Common myeloid progenitor, CD34-positive (primary cell): ENCODE results near the gene HIVEP1.

ENCODE experiments used
- CTCF ChIA-PET: fragments of 350-600 bp; sonication (Branson Sonifier 250); formaldehyde crosslinking; loops from one replicate; lab custom pipeline; 2021; ENCODE audit warnings: antibody characterized with exemption; lab: Charles Lee
- POLR2A ChIA-PET: fragments of 350-600 bp; sonication (Branson Sonifier 250); formaldehyde crosslinking; loops from one replicate; lab custom pipeline; 2021; ENCODE audit warnings: antibody characterized with exemption; lab: Charles Lee
- DNase-seq, 3 donors: peaks; one replicate each; pipeline versions ENCODE4 v3.0.0 to v3.0.0-alpha.2; 2013
- H3K27ac ChIP-seq, 2 experiments: 1 replicate in 1 of 2; 2 replicates in 1 of 2; pipeline ENCODE4 v1.7.0; 2013; ENCODE audit warnings: inconsistent platforms in 2 of 2, low read length in 2 of 2, mild to moderate bottlenecking in 2 of 2, low read depth in 1 of 2, moderate library complexity in 1 of 2; ENCODE audit not compliant: severe bottlenecking in 2 of 2, insufficient read depth in 1 of 2, poor library complexity in 1 of 2
- H3K27me3 ChIP-seq, 5 experiments: replicated peaks in 2 of 5; 1 replicate in 3 of 5; 2 replicates in 2 of 5; pipeline versions ENCODE4 v1.6.1 to v1.7.0; 2013; ENCODE audit warnings: low read length in 4 of 5, mild to moderate bottlenecking in 2 of 5, moderate library complexity in 2 of 5, inconsistent platforms in 1 of 5; ENCODE audit not compliant: insufficient read depth in 5 of 5, control insufficient read depth in 4 of 5
- H3K36me3 ChIP-seq, 4 experiments: 1 replicate in 2 of 4; 2 replicates in 2 of 4; pipeline versions ENCODE4 v1.6.1 to v1.7.0; 2013; ENCODE audit warnings: low read length in 3 of 4, control low read depth in 1 of 4, mild to moderate bottlenecking in 1 of 4; ENCODE audit not compliant: control insufficient read depth in 4 of 4, insufficient read depth in 4 of 4
- H3K4me1 ChIP-seq, 4 experiments: 1 replicate in 3 of 4; 2 replicates in 1 of 4; pipeline versions ENCODE4 v1.6.1 to v1.7.1; 2013; ENCODE audit warnings: low read length in 3 of 4, mild to moderate bottlenecking in 3 of 4, control low read depth in 1 of 4, inconsistent platforms in 1 of 4, moderate library complexity in 1 of 4; ENCODE audit not compliant: control insufficient read depth in 4 of 4, insufficient read depth in 4 of 4; ENCODE audit errors: control extremely low read depth in 1 of 4
- H3K4me3 ChIP-seq, 7 experiments: 1 replicate in 4 of 7; 2 replicates in 3 of 7; pipeline versions ENCODE4 v1.5.1 to v1.7.0; 2013; ENCODE audit warnings: mild to moderate bottlenecking in 7 of 7, low read length in 6 of 7, moderate library complexity in 6 of 7, inconsistent platforms in 2 of 7, low read depth in 2 of 7, control low read depth in 1 of 7; ENCODE audit not compliant: insufficient read depth in 4 of 7, control insufficient read depth in 1 of 7; ENCODE audit errors: extremely low read depth in 1 of 7
- H3K9me3 ChIP-seq, 5 experiments: 1 replicate in 4 of 5; 2 replicates in 1 of 5; pipeline versions ENCODE4 v1.6.1 to v1.7.1; 2013; ENCODE audit warnings: low read length in 4 of 5, mild to moderate bottlenecking in 2 of 5, inconsistent platforms in 1 of 5, low read depth in 1 of 5, moderate library complexity in 1 of 5; ENCODE audit not compliant: control insufficient read depth in 4 of 5, insufficient read depth in 2 of 5; ENCODE audit errors: control extremely low read depth in 1 of 5
- WGBS: methylation state at CpG from one replicate; pipeline ENCODE4 v1.1.5; 2013; ENCODE audit not compliant: insufficient coverage; 5-methylcytosine and 5-hydroxymethylcytosine counted together

HIVEP1 gene

GRCh38 chr6:12132351-12133222, 120.5 kb downstream of the HIVEP1 start:
- Histone ChIP-seq H3K36me3 (peaks cover 0 to 6% (median 2%) of the 10 kb centered on the region in 4 experiments), H3K27ac (no peak overlapping the region), H3K4me1 (peaks cover 0 to 16% (median 10%) of the 10 kb centered on the region in 4 experiments), H3K4me3 (no peak overlapping the region), H3K9me3 (no peaks in the 10 kb centered on the region), H3K27me3 (no peaks in the 10 kb centered on the region)
- 80% methylated on average over 1 of the region's 4 CpGs for WGBS
- ChIA-PET POLR2A (no interaction called here), CTCF (interaction anchor here (0.9 to 2.0 kb wide), 3 partner anchors 7 to 21 kb away, joined by 3 to 6 read pairs (median 3); no protein-coding TSS in a partner anchor)
- peak in 2 of 3 donors; percentile 29 to 32 for DNase-seq

- peaks cover 0 to 5% (median under 1%) of the 10 kb centered on the region in 5 experiments for H3K9me3 ChIP-seq
- ChIA-PET POLR2A (interaction anchor here (0.6 kb wide), 1 partner anchor 1002 kb away, joined by 3 read pairs; no protein-coding TSS in a partner anchor), CTCF (interaction anchor here (2.0 kb wide), 1 partner anchor 9 kb away, joined by 6 read pairs; no protein-coding TSS in a partner anchor)
- H3K4me1 ChIP-seq, result peaks cover 0 to 20% (median 11%) of the 10 kb centered on the region in 4 experiments
- no peaks in the 10 kb centered on the region for H3K27me3 ChIP-seq
- DNase-seq, result no peak
- H3K27ac ChIP-seq, result no peak overlapping the region
- WGBS, result no CpG with 5 or more reads among the region's 1 CpG
- peaks cover 4 to 13% (median 10%) of the 10 kb centered on the region in 4 experiments for H3K36me3 ChIP-seq
- no peak overlapping the region for H3K4me3 ChIP-seq
Observed at GRCh38 chr6:12134581-12134980, 122.5 kb downstream of the HIVEP1 start.

GRCh38 chr6:12134991-12135390, 122.9 kb downstream of the HIVEP1 start:
- CTCF ChIA-PET, result interaction anchor here (2.0 kb wide), 1 partner anchor 9 kb away, joined by 6 read pairs; no protein-coding TSS in a partner anchor
- H3K4me3 ChIP-seq, result no peak overlapping the region
- H3K9me3 ChIP-seq, result peaks cover 0 to 9% (median 4%) of the 10 kb centered on the region in 5 experiments
- POLR2A ChIA-PET, result no interaction called here
- H3K36me3 ChIP-seq, result peaks cover 4 to 17% (median 13%) of the 10 kb centered on the region in 4 experiments
- 89% methylated on average over 1 of the region's 2 CpGs for WGBS
- peaks cover 0 to 20% (median 11%) of the 10 kb centered on the region in 4 experiments for H3K4me1 ChIP-seq
- DNase-seq, result no peak
- H3K27me3 ChIP-seq, result no peaks in the 10 kb centered on the region
- H3K27ac ChIP-seq, result no peak overlapping the region

- POLR2A ChIA-PET, result no interaction called here
- CTCF ChIA-PET, result interaction anchor here (1.0 to 1.4 kb wide), 2 partner anchors 13 to 34 kb away, joined by 3 to 4 read pairs; no protein-coding TSS in a partner anchor
- WGBS, result no CpG with 5 or more reads among the region's 4 CpGs
Observed at GRCh38 chr6:12136905-12137304, 124.8 kb downstream of the HIVEP1 start.

GRCh38 chr6:12137480-12137879, 125.4 kb downstream of the HIVEP1 start:
- Histone ChIP-seq H3K9me3 (peaks cover 0 to 11% (median 4%) of the 10 kb centered on the region in 5 experiments), H3K27me3 (no peaks in the 10 kb centered on the region), H3K4me1 (peaks cover 0 to 14% (median 7%) of the 10 kb centered on the region in 4 experiments), H3K4me3 (no peak overlapping the region), H3K36me3 (peaks cover 5 to 23% (median 17%) of the 10 kb centered on the region in 4 experiments), H3K27ac (no peak overlapping the region)
- WGBS, result no CpG with 5 or more reads among the region's 1 CpG
- ChIA-PET CTCF (interaction anchor here (1.0 kb wide), 1 partner anchor 35 kb away, joined by 4 read pairs; no protein-coding TSS in a partner anchor), POLR2A (no interaction called here)
- DNase-seq, result peak; percentile 67 to 92 (median 89)

More at GRCh38 chr6:12136905-12137304, 124.8 kb downstream of the HIVEP1 start:
- H3K36me3 ChIP-seq, result peaks cover 5 to 23% (median 17%) of the 10 kb centered on the region in 4 experiments
- no peak overlapping the region for H3K27ac ChIP-seq
- H3K4me3 ChIP-seq, result no peak overlapping the region
- no peak for DNase-seq
- H3K9me3 ChIP-seq, result peaks cover 0 to 11% (median 4%) of the 10 kb centered on the region in 5 experiments
- H3K4me1 ChIP-seq, result peaks cover 0 to 20% (median 10%) of the 10 kb centered on the region in 4 experiments
- H3K27me3 ChIP-seq, result no peaks in the 10 kb centered on the region

- DNase-seq, result no peak
Observed at GRCh38 chr6:12138381-12138780, 126.3 kb downstream of the HIVEP1 start.

More at GRCh38 chr6:12138381-12138780, 126.3 kb downstream of the HIVEP1 start:
- Histone ChIP-seq H3K4me3 (no peak overlapping the region), H3K36me3 (peaks cover 5 to 23% (median 17%) of the 10 kb centered on the region in 4 experiments), H3K4me1 (peaks cover 0 to 12% (median 5%) of the 10 kb centered on the region in 4 experiments), H3K9me3 (peaks cover 0 to 11% (median 4%) of the 10 kb centered on the region in 5 experiments), H3K27ac (no peak overlapping the region), H3K27me3 (no peaks in the 10 kb centered on the region)
- 86% methylated on average over 1 of the region's 1 CpG for WGBS
- POLR2A ChIA-PET, result no interaction called here
- CTCF ChIA-PET, result interaction anchor here (1.0 kb wide), 1 partner anchor 25 kb away, joined by 3 read pairs; no protein-coding TSS in a partner anchor
